Neural progenitor cell (in vitro differentiated cells): ENCODE results near the gene ARHGAP31. TPM values are rescaled to one million over a fixed set of nuclear protein-coding genes. Genes with fewer than 3 reads are reported as not detected.

Source experiments
- DNase-seq: peaks from one replicate; pipeline ENCODE4 v3.0.0-alpha.2; 2016; ENCODE audit warnings: low spot score
- H2AFZ ChIP-seq: fragments of 200-600 bp; sonication (generic); replicated peaks from 2 replicates; pipeline ENCODE4 v1.6.1; 2016; ENCODE audit warnings: antibody characterized with exemption
- H3F3A ChIP-seq: fragments of 200-600 bp; sonication (generic); 2 replicates; pipeline ENCODE4 v1.6.1; 2016; ENCODE audit warnings: antibody characterized with exemption, low read depth
- H3K27ac ChIP-seq: fragments of 200-600 bp; sonication (generic); 2 replicates; pipeline ENCODE4 v1.5.1; 2016; ENCODE audit warnings: mild to moderate bottlenecking
- H3K27me3 ChIP-seq: fragments of 200-600 bp; sonication (generic); 2 replicates; pipeline ENCODE4 v1.6.1; 2016; ENCODE audit warnings: mild to moderate bottlenecking, moderate library complexity
- H3K36me3 ChIP-seq: fragments of 200-600 bp; sonication (generic); 2 replicates; pipeline ENCODE4 v1.5.1; 2016
- H3K4me1 ChIP-seq: fragments of 200-600 bp; sonication (generic); 2 replicates; pipeline ENCODE4 v1.6.1; 2016; ENCODE audit warnings: mixed run types
- H3K4me2 ChIP-seq: fragments of 200-600 bp; sonication (generic); 2 replicates; pipeline ENCODE4 v1.6.1; 2016
- H3K4me3 ChIP-seq: fragments of 200-600 bp; sonication (generic); 2 replicates; pipeline ENCODE4 v1.5.1; 2016
- H3K79me2 ChIP-seq: fragments of 200-600 bp; sonication (generic); 2 replicates; pipeline ENCODE4 v1.6.1; 2016; ENCODE audit warnings: low read depth
- H3K9ac ChIP-seq: fragments of 200-600 bp; sonication (generic); 2 replicates; pipeline ENCODE4 v1.6.1; 2016
- H3K9me3 ChIP-seq: fragments of 200-600 bp; sonication (generic); 2 replicates; pipeline ENCODE4 v1.5.1; 2016; ENCODE audit warnings: low read depth
- H4K20me1 ChIP-seq: fragments of 200-600 bp; sonication (generic); 2 replicates; pipeline ENCODE4 v1.6.1; 2016; ENCODE audit warnings: low read depth
- H3K27ac Mint-ChIP-seq: 3 replicates; pipeline ENCODE4 v1.8.0; 2021; ENCODE audit warnings: mixed read lengths
- H3K27me3 Mint-ChIP-seq: 2 replicates; pipeline ENCODE4 v1.8.0; 2022; ENCODE audit warnings: low read depth, mild to moderate bottlenecking, inconsistent platforms, moderate library complexity, mixed read lengths; ENCODE audit not compliant: insufficient read depth
- H3K36me3 Mint-ChIP-seq: 3 replicates; pipeline ENCODE4 v1.8.0; 2021; ENCODE audit warnings: mixed read lengths
- H3K4me1 Mint-ChIP-seq: 3 replicates; pipeline ENCODE4 v1.8.0; 2021; ENCODE audit warnings: mixed read lengths
- H3K4me3 Mint-ChIP-seq: 3 replicates; pipeline ENCODE4 v1.8.0; 2021; ENCODE audit warnings: mild to moderate bottlenecking, moderate library complexity, mixed read lengths
- H3K9me3 Mint-ChIP-seq: 3 replicates; pipeline ENCODE4 v1.8.0; 2020; ENCODE audit warnings: mixed read lengths
- EZH2 ChIP-seq: fragments of 200-600 bp; sonication (generic); IDR thresholded peaks from 2 replicates; pipeline ENCODE4 v1.6.1; 2017; ENCODE audit warnings: antibody characterized with exemption, mild to moderate bottlenecking, moderate library complexity
- EZH2phosphoT487 ChIP-seq: fragments of 200-600 bp; sonication (generic); IDR thresholded peaks from 2 replicates; pipeline ENCODE4 v1.6.1; 2017; ENCODE audit warnings: antibody characterized with exemption
- total RNA-seq: library from RNA; depleted of rRNA; stranded (reverse); fragments of >200 nt; gene quantifications from 2 replicates; pipeline ENCODE4 v1.2.3, GENCODE V29; 2015; ENCODE audit warnings: low replicate concordance
- TF ChIP-seq, protein P1 (sequence below): fragments of 200-600 bp; sonication (generic); IDR thresholded peaks from 2 replicates; pipeline ENCODE4 v1.5.1; 2017; ENCODE audit warnings: antibody characterized with exemption, mild to moderate bottlenecking

Gene ARHGAP31
- total RNA-seq, 1 donor from 2014 or later, result 0.13 TPM

DNA sequence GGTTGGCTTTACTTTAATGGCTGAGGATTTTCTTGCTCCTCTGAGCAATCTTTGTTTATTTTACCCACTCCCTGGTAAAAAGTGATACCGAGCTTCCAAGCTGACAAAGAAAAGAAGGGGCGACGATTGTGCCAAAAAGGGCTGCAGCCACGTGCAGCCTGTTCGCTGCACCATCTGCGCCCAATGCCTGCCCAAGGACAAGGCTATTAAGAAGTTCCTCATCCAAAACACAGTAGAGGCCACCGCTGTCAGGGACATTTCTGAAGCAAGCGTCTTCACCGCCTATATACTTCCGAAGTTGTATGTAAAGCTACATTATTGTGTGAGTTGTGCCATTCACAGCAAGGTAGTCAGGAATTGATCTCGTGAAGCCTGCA lies 4.4 kb downstream of the ARHGAP31 start:
- peaks cover 21% of the 10 kb centered on the region for H3K4me1 Mint-ChIP-seq

DNA sequence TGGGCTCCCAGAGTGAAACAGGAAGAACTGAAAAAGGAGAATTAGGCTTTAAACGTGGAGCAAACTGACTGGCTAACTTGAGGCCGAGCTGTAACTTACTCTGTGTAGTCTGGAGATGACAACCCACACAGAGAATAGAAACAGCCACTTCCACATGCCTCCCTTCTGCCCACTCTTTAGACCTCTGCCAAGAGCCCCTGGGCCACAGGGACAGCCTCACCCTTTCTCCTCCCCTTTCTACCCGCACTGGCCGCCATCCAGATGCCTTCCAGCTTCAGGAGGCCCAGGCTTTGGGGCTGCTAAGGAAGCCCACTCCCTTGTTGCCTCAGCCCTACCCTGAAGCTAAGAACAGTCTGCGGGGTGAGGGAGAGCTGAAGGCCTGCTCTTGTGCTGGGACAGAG lies 6.8 kb downstream of the ARHGAP31 start:
- Histone ChIP-seq H3K4me2 (no peak overlapping the region), H3F3A (no peaks in the 10 kb centered on the region), H3K27ac (no peak overlapping the region), H3K4me1 (peaks cover 2% of the 10 kb centered on the region), H3K4me3 (no peak overlapping the region), H4K20me1 (no peaks in the 10 kb centered on the region), H3K79me2 (no peaks in the 10 kb centered on the region), H2AFZ (no peak overlapping the region), H3K36me3 (no peaks in the 10 kb centered on the region), H3K9me3 (no peaks in the 10 kb centered on the region), H3K27me3 (peaks cover 51% of the 10 kb centered on the region), H3K9ac (no peak overlapping the region)
- Mint-ChIP-seq H3K4me3 (no peak overlapping the region), H3K27me3 (no peaks in the 10 kb centered on the region), H3K9me3 (no peaks in the 10 kb centered on the region), H3K4me1 (peaks cover 16% of the 10 kb centered on the region), H3K36me3 (no peaks in the 10 kb centered on the region), H3K27ac (no peak overlapping the region)
- TF ChIP-seq, protein P1, sequence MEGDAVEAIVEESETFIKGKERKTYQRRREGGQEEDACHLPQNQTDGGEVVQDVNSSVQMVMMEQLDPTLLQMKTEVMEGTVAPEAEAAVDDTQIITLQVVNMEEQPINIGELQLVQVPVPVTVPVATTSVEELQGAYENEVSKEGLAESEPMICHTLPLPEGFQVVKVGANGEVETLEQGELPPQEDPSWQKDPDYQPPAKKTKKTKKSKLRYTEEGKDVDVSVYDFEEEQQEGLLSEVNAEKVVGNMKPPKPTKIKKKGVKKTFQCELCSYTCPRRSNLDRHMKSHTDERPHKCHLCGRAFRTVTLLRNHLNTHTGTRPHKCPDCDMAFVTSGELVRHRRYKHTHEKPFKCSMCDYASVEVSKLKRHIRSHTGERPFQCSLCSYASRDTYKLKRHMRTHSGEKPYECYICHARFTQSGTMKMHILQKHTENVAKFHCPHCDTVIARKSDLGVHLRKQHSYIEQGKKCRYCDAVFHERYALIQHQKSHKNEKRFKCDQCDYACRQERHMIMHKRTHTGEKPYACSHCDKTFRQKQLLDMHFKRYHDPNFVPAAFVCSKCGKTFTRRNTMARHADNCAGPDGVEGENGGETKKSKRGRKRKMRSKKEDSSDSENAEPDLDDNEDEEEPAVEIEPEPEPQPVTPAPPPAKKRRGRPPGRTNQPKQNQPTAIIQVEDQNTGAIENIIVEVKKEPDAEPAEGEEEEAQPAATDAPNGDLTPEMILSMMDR, result no peak
- TF ChIP-seq EZH2phosphoT487, result no peak
- no peak for TF ChIP-seq EZH2
- no peak for DNase-seq

More for the DNA sequence above, 4.4 kb downstream of the ARHGAP31 start:
- H3K27me3 ChIP-seq, result peaks cover 75% of the 10 kb centered on the region
- no peak overlapping the region for H3K4me2 ChIP-seq
- H3K79me2 ChIP-seq, result no peaks in the 10 kb centered on the region
- Mint-ChIP-seq H3K9me3 (no peaks in the 10 kb centered on the region), H3K36me3 (no peaks in the 10 kb centered on the region), H3K4me3 (no peak overlapping the region), H3K27ac (no peak overlapping the region), H3K27me3 (no peaks in the 10 kb centered on the region)
- H4K20me1 ChIP-seq, result no peaks in the 10 kb centered on the region
- no peak overlapping the region for H3K9ac ChIP-seq
- H3K27ac ChIP-seq, result no peak overlapping the region
- H2AFZ ChIP-seq, result no peak overlapping the region
- no peak for DNase-seq
- no peaks in the 10 kb centered on the region for H3K36me3 ChIP-seq
- TF ChIP-seq, protein P1, result no peak
- TF ChIP-seq EZH2, result no peak
- no peak for TF ChIP-seq EZH2phosphoT487
- no peaks in the 10 kb centered on the region for H3K9me3 ChIP-seq
- no peaks in the 10 kb centered on the region for H3F3A ChIP-seq
- no peak overlapping the region for H3K4me3 ChIP-seq
- peaks cover 13% of the 10 kb centered on the region for H3K4me1 ChIP-seq

DNA sequence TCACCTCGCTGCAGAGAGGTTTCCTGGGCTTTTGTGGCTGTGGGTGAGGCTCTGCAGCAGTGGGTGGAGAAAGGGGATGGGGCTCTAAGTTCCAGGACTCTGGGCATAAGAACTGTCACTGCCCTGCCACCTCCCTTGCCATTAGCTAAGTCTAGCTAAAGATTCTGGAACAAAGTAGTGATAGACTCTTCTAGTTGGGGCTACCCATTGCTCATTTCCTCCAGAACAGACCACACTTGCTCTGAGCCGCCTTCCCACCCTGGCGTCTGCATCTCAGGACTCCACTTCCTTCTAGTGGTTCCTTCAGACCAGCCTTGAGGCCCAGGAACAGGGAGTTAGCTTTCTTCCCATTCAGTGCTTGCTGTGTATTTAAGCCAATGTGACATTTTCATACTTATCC lies 7.5 kb downstream of the ARHGAP31 start:
- H3K4me1 ChIP-seq, result no peaks in the 10 kb centered on the region
- no peak overlapping the region for H3K4me2 ChIP-seq
- H3K9me3 ChIP-seq, result no peaks in the 10 kb centered on the region
- Mint-ChIP-seq H3K4me3 (no peak overlapping the region), H3K27me3 (no peaks in the 10 kb centered on the region), H3K27ac (no peak overlapping the region), H3K4me1 (peaks cover 11% of the 10 kb centered on the region), H3K36me3 (peaks cover 3% of the 10 kb centered on the region), H3K9me3 (no peaks in the 10 kb centered on the region)
- no peak for TF ChIP-seq EZH2phosphoT487
- TF ChIP-seq EZH2, result no peak
- TF ChIP-seq, protein P1, result no peak
- no peaks in the 10 kb centered on the region for H3K79me2 ChIP-seq
- no peak overlapping the region for H3K27ac ChIP-seq
- no peak for DNase-seq
- no peaks in the 10 kb centered on the region for H4K20me1 ChIP-seq
- H3K36me3 ChIP-seq, result no peaks in the 10 kb centered on the region
- H3K4me3 ChIP-seq, result no peak overlapping the region
- no peak overlapping the region for H2AFZ ChIP-seq
- H3K27me3 ChIP-seq, result peaks cover 44% of the 10 kb centered on the region
- no peaks in the 10 kb centered on the region for H3F3A ChIP-seq
- no peak overlapping the region for H3K9ac ChIP-seq
